Vagina (tissue), 2 donors: ENCODE measurements around the gene SIRT3. TPM values are rescaled to one million over a fixed set of nuclear protein-coding genes. Genes with fewer than 3 reads are reported as not detected.
"Not testable (repeated sequence)": the region's sequence is repeated elsewhere in the genome, so short reads cannot be mapped to it uniquely, and the experiment has no call there.

Source experiments
- DNase-seq, 2 donors: peaks; one replicate each; pipeline ENCODE4 v3.0.0-alpha.2; 2017; ENCODE audit errors: extremely low spot score in 2 of 2
- H3K27ac ChIP-seq: fragments of 200-600 bp; sonication (generic); one replicate; pipeline ENCODE4 v1.5.1; 2019
- H3K27me3 ChIP-seq: fragments of 200-600 bp; sonication (generic); one replicate; pipeline ENCODE4 v1.5.1; 2019
- H3K36me3 ChIP-seq, 2 donors: fragments of 200-600 bp; sonication (generic); one replicate each; pipeline ENCODE4 v1.5.1; 2017 to 2019
- H3K4me1 ChIP-seq: fragments of 200-600 bp; sonication (generic); one replicate; pipeline ENCODE4 v1.5.1; 2019
- H3K4me3 ChIP-seq, 2 donors: fragments of 200-600 bp; sonication (generic); 1 replicate in 1 of 2; 2 replicates in 1 of 2; pipeline ENCODE4 v1.5.1; 2016 to 2019
- H3K9me3 ChIP-seq: fragments of 200-600 bp; sonication (generic); one replicate; pipeline ENCODE4 v1.5.1; 2019
- POLR2A ChIP-seq, 2 donors: fragments of 450-650 bp; IDR thresholded peaks; one replicate each; pipeline ENCODE4 v1.6.1; 2017; ENCODE audit warnings: antibody characterized with exemption in 2 of 2, mild to moderate bottlenecking in 2 of 2, moderate library complexity in 2 of 2
- POLR2AphosphoS5 ChIP-seq, 2 donors: sonication (generic); formaldehyde crosslinking; IDR thresholded peaks; one replicate each; pipeline ENCODE4 v1.9.0; 2017; ENCODE audit warnings: antibody characterized with exemption in 2 of 2, mild to moderate bottlenecking in 2 of 2, low read depth in 1 of 2; ENCODE audit not compliant: insufficient read depth in 1 of 2
- intact Hi-C: fragments of 100-400 bp; cut with DNase I; formaldehyde crosslinking; loops from one replicate; pipeline ENCODE4 v1.15.1; 2023
- total RNA-seq: library from RNA; depleted of rRNA; stranded (reverse); fragments of >200 nt; gene quantifications from one replicate; pipeline ENCODE4 v1.2.3, GENCODE V29; 2016
- TF ChIP-seq, protein P1 (sequence below), 3 experiments: fragments of 450-650 bp in 2 of 3; fragments of 200-600 bp in 1 of 3; sonication (generic) in 1 of 3; IDR thresholded peaks; one replicate each; pipeline ENCODE4 v1.5.1; 2017 to 2019; ENCODE audit warnings: antibody characterized with exemption in 3 of 3, mild to moderate bottlenecking in 2 of 3, moderate library complexity in 2 of 3

Gene SIRT3
- total RNA-seq, 1 donor from 2014 or later, result 5.6 TPM

DNA sequence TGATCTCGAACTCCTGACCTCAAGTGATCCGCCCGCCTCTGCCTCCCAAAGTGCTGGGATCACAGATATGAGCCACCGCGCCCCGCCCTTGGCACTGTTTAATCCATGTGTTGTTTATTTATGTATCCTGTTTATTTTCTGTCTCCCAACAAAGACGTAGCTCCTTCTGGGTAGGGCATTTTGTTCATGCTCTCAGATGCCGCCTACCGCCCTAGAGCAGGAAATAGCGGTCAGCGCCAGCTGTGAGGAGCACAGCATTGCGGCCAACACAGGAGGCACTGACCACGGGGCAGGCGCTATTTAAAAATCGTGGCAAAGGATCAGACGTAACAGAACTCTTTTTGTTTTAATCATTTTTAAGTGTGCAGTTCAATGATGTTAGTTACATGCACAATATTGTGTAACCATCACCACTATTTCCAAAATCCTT is 32.6 kb upstream of the SIRT3 start:
- H3K36me3 ChIP-seq, H3K9me3 ChIP-seq, H3K27me3 ChIP-seq, intact Hi-C loops: not testable (repeated sequence)
- peak in 1 of 2 donors; percentile 63 for TF ChIP-seq POLR2AphosphoS5 (IDR thresholded peaks at IDR 0.05; ENCODE audit: insufficient read depth in 1 of 2, low read depth in 1 of 2)
- peak in 1 of 2 donors; percentile 55 for DNase-seq
- peak overlapping the region; percentile 72 for H3K27ac ChIP-seq
- H3K4me3 ChIP-seq, result peak overlapping the region; percentile 3 to 40
- H3K4me1 ChIP-seq, result peaks cover 12% of the 10 kb centered on the region

DNA sequence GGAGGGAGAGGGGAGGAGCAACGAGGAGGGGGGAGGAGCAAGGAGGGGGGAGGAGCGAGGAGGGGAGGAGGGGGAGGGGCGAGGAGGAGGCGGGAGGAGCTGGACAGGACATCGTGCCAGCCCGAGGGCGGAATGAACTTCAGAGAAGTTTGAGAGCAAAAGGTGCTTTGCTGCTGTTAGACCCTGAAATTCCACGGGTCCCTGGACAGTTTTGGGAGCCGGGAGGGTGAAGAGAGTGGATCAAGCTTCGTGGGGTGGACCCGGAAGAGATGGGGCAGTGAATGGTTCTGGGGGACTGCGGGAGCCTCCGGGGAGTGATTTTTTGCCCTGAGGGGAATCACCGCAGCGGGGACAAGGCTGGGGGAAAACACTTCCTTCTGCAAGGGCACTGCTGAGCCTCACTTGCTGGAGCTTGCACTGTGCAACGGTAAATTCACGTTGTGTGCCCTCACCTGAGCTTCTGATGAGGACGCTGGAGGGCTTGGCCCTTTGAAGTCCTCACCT is 31.4 kb upstream of the SIRT3 start:
- peak overlapping the region; percentile 36 to 40 for H3K4me3 ChIP-seq
- no peaks in the 10 kb centered on the region for H3K36me3 ChIP-seq
- no peaks in the 10 kb centered on the region for H3K27me3 ChIP-seq
- H3K4me1 ChIP-seq, result peaks cover 12% of the 10 kb centered on the region
- no peak for DNase-seq
- intact Hi-C loops, result no loop called here
- H3K9me3 ChIP-seq, result no peaks in the 10 kb centered on the region
- peak in 1 of 2 donors; percentile 32 for TF ChIP-seq POLR2AphosphoS5 (IDR thresholded peaks at IDR 0.05; ENCODE audit: insufficient read depth in 1 of 2, low read depth in 1 of 2)
- TF ChIP-seq POLR2A (IDR thresholded peaks at IDR 0.05), result no peak
- TF ChIP-seq, protein P1, sequence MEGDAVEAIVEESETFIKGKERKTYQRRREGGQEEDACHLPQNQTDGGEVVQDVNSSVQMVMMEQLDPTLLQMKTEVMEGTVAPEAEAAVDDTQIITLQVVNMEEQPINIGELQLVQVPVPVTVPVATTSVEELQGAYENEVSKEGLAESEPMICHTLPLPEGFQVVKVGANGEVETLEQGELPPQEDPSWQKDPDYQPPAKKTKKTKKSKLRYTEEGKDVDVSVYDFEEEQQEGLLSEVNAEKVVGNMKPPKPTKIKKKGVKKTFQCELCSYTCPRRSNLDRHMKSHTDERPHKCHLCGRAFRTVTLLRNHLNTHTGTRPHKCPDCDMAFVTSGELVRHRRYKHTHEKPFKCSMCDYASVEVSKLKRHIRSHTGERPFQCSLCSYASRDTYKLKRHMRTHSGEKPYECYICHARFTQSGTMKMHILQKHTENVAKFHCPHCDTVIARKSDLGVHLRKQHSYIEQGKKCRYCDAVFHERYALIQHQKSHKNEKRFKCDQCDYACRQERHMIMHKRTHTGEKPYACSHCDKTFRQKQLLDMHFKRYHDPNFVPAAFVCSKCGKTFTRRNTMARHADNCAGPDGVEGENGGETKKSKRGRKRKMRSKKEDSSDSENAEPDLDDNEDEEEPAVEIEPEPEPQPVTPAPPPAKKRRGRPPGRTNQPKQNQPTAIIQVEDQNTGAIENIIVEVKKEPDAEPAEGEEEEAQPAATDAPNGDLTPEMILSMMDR (IDR thresholded peaks at IDR 0.05), result no peak
- peak overlapping the region; percentile 72 for H3K27ac ChIP-seq

DNA sequence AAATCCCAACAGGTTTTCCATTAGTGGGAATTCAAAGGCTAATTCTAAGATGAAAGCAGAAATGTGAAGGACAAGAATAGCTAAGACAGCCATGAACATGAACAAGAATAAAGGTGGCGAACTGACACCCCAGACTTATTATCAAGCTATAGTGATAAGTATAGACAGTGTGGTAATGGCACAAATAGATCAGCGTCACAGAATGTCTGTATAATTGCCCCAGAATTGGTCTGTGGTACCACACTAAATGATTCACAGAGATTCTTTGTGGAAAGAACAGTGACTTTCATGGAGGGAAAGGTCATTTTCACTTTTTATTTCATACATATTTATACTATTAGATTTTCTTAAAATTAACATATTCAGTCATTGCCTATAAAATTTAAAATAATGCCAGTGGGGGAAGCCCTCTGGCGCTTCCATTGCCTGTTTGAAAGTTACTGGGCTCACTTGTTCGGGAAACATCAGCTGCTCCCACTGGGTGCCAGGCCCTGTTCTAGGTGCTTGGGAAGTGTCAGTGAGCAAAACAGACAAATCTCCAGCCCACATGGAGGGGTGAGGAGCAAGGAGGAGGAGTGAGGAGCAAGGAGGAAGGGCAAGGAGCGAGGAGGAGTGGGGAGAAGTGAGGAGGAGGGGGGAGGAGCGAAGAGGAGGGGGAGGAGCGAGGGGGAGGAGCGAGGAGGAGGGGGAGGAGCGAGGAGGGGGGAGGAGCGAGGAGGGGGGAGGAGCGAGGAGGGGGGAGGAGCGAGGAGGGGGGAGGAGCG is 30.7 kb upstream of the SIRT3 start:
- Histone ChIP-seq H3K4me3 (no peak overlapping the region), H3K27ac (no peak overlapping the region), H3K27me3 (no peaks in the 10 kb centered on the region), H3K4me1 (peaks cover 12% of the 10 kb centered on the region), H3K9me3 (no peaks in the 10 kb centered on the region), H3K36me3 (no peaks in the 10 kb centered on the region)
- no peak for TF ChIP-seq POLR2AphosphoS5 (IDR thresholded peaks at IDR 0.05; ENCODE audit: insufficient read depth in 1 of 2, low read depth in 1 of 2)
- TF ChIP-seq, protein P1 (IDR thresholded peaks at IDR 0.05), result no peak
- intact Hi-C loops, result no loop called here
- peak in 1 of 2 donors; percentile 46 for DNase-seq

DNA sequence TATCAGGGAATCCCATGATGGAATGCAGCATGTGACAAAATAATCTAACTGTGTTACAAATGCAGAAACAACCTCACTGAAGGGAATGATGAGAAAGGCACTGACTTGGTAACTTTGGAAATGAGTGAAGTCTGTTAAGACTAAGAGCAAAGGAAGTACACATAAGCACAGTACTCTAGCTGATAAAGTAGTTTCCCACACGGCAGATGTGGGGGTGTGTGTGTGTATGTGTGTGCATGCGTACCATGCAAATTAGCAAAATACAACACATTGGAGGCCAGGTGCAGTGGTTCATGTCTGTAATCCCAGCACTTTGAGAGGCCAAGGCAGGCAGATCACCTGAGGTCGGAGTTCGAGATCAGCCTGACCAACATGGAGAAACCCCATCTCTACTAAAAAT is 25.5 kb upstream of the SIRT3 start:
- H3K27me3 ChIP-seq, result no peaks in the 10 kb centered on the region
- no peaks in the 10 kb centered on the region for H3K36me3 ChIP-seq
- intact Hi-C loops, result no loop called here
- DNase-seq, result no peak
- no peak overlapping the region for H3K4me3 ChIP-seq
- no peaks in the 10 kb centered on the region for H3K4me1 ChIP-seq
- H3K27ac ChIP-seq, result no peak overlapping the region
- TF ChIP-seq, protein P1 (IDR thresholded peaks at IDR 0.05), result no peak
- TF ChIP-seq POLR2A (IDR thresholded peaks at IDR 0.05) (no peak), POLR2AphosphoS5 (IDR thresholded peaks at IDR 0.05; ENCODE audit: insufficient read depth in 1 of 2, low read depth in 1 of 2) (no peak)
- H3K9me3 ChIP-seq, result no peaks in the 10 kb centered on the region

DNA sequence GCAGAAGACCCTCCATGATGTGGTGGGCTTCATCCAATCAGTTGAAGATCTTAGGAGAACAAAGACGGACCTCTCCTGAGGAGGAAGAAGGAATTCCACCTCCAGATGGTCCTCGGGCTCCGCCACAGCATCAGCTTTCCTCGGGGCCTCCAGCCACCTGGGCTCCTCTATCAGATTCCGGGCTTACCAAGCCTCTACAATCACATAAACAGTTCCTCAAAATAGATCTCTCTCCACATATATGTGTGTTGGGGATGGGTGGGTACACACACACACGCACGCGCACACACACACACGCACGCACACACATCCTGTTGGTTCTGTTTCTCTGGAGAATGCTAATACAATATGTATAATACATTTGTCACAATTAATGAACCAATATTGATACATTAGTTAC is 23.3 kb upstream of the SIRT3 start:
- DNase-seq, result no peak
- intact Hi-C loops, result loop anchor here (10.0 kb wide), 1 partner anchor 185 kb away; the partner anchor contains the start of gene ANO9

More for the DNA sequence above, 23.3 kb upstream of the SIRT3 start:
- TF ChIP-seq POLR2AphosphoS5 (IDR thresholded peaks at IDR 0.05; ENCODE audit: insufficient read depth in 1 of 2, low read depth in 1 of 2) (no peak), POLR2A (IDR thresholded peaks at IDR 0.05) (no peak)
- TF ChIP-seq, protein P1 (IDR thresholded peaks at IDR 0.05), result no peak
- no peaks in the 10 kb centered on the region for H3K9me3 ChIP-seq
- no peaks in the 10 kb centered on the region for H3K36me3 ChIP-seq
- H3K27ac ChIP-seq, result no peak overlapping the region
- no peaks in the 10 kb centered on the region for H3K4me1 ChIP-seq
- no peak overlapping the region for H3K4me3 ChIP-seq
- H3K27me3 ChIP-seq, result no peaks in the 10 kb centered on the region
